GM18517 (cell line): ENCODE results near the gene MFSD11.
A peak's percentile ranks its signal among the peaks of the same experiment; 100 is the strongest.
"Not testable (repeated sequence)": the region's sequence is repeated elsewhere in the genome, so short reads cannot be mapped to it uniquely, and the experiment has no call there.

ENCODE experiments used
- ATAC-seq: cut with Tn5 transposase; IDR thresholded peaks from one replicate; pipeline ENCODE4 v1.9.1; 2021; ENCODE audit warnings: mild to moderate bottlenecking, moderate library complexity; ENCODE audit not compliant: unreplicated experiment

Gene MFSD11

GRCh38 chr17:76737676-76738467 is at the start of gene MFSD11:
MFSD11 (plus strand) TSS chr17:76738119; CDS start chr17:76738353, 234 bp downstream.
- ATAC-seq, result peak; percentile 42

- ATAC-seq, result no peak
Measured at GRCh38 chr17:76688165-76688622, 49.7 kb upstream of the MFSD11 start.

DNA sequence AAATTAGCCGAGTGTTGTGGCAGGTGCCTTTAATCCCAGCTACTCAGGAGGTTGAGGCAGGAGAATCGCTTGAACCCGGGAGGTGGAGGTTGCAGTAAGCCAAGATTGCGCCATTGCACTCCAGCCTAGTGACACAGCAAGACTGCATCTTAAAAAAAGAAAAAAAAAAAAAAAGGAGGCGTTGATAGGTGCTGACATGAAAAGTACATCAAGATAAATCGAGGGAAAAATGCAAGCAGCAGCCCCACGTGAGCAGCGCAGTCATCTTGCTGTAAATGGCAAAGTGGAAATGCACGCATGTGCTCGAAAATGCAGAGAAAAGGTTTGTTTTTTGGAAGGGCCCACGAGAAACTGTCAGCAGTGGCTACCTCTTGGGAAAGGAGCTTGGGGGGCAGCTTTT is 48.1 kb upstream of the MFSD11 start:
- no peak for ATAC-seq

GRCh38 chr17:76690596-76691280 is 47.2 kb upstream of the MFSD11 start:
- no peak for ATAC-seq

DNA sequence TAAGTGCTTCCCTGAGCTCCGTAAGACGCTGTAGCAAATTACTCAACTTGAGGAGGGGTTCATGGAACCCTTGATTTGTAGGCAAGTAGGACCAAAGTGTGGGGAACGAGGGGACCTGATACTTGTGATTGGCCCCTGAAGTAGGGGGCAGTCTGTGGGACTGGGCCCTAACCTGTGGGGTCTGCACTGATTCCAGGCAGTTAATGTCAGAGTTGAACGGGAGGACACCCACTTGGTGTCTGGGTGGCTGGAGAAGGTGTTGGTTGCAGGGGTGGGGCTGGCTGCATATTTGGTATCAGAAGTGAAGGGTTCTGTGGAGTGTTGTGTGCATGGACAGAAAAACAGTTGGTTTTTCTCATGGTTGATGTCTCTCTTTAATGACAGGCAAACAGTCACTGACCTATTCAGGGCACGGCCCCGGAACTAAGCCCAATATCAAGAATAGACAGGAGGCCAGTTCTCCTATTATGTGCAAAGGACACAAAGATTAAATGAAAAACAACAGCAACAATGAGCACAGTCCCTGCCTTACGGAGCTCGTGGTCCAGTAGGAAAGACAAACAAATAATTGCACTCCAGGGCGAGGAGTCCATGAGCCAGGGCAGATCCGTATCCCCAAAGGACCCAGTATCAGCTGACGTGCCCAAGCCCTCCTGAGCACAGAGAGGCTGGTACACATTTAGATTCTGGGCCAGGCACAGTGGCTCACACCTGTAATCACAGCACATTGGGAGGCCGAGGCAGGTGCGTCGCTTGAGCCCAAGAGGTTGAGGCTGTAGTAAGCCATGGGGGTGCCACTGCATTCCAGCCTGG is 46.3 kb upstream of the MFSD11 start:
- ATAC-seq, result no peak

DNA sequence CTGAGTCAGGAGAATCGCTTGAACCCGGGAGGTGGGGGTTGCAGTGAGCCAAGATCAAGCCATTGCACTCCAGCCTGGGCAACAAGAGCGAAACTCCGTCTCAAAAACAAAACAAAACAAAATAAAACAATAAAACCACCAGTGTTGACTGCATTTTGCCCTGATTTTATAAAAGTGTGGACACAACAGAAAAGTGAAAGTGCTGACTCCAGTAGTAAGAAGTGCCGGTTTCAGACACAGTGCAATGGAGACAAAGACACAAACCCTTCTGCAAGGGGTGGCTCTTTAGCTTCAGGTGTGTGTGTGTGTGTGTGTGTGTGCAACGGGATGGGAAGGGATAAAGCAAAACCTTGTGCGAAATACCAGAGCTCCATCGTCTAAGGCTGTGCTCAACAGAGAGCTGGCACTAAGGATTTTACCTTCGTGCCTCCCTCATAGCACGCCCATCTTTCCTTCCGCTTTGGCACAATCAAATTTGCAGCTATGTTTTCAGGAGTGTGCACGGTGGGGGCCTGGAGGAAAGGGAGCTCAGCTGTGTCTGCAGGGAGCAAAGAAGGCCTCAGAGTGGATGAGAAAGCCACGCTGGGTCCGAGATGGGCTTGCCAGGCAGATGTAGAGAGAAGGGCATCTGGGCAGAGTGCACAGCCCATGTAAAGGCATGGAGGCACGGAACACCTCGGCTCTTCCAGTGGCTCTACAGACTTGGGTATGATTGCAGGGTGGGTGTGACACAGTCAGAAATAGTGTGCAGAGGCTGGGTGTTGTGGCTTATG is 42.7 kb upstream of the MFSD11 start:
- ATAC-seq, result no peak

GRCh38 chr17:76696763-76697701 is 40.9 kb upstream of the MFSD11 start:
- ATAC-seq, result no peak

GRCh38 chr17:76697702-76698465 is 40.0 kb upstream of the MFSD11 start:
- no peak for ATAC-seq

- ATAC-seq, result not testable (repeated sequence)
Measured at GRCh38 chr17:76698466-76698977, 39.4 kb upstream of the MFSD11 start.

GRCh38 chr17:76700270-76700616 is 37.7 kb upstream of the MFSD11 start:
- no peak for ATAC-seq

DNA sequence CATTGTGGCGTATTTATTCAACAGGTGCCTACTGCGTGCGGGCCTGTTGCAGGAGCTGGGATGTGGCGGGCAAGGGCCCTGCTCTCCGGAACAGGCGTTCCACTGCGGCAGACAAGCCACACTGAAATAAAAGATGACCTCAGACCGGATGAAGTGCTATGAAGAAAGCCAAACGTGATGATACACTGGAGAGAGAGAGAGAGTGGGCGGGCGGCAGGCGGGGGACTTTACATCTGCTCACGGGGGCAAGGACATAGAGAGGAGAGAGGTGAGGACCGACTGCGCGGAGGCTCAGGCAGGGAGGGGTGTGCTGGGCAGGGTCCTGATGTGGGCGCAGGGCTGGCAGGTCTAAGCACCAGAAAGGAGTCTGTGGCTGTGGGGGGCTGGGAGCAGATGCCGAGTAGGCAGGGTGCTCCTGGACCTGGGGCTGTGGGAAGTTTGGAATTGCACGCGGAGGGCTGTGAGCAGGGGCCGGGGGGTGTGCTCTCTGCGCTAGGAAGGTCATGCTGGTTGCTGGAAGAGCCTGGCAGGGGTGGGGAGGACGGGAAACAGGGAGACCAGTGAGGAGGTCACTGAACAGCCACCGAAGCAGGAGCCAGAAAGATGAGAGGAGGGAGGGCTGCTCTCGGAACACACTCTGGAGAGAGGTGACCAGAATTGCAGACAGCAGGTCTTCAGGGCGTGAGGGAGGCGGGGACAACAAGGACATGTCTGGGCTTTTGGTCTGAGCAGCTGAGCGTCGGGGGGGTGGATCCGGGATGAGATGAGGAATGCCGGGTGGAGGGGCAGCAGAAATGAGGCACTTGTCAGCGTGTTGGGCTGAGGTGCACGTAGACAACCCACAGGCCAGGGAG is 37.1 kb upstream of the MFSD11 start:
- ATAC-seq, result no peak

GRCh38 chr17:76701471-76701967 is 36.4 kb upstream of the MFSD11 start:
- no peak for ATAC-seq

DNA sequence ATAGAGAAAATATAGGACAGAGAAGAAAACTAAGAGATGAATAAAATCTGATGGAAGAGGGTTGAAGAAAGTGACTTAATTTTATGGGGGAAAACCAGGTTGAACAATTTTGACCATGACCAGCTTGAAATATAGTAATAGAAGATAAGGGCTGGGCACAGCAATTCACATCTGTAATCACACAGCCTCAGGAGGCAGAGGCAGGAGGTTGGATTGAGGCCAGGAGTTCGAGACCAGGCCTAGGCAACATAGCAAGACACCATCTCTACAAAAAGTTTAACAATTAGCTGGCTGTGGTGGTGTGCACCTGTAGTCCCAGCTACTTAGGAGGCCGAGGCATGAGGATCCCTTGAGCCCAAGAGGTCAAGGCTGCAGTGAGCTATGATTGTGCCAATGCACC is 35.8 kb upstream of the MFSD11 start:
- ATAC-seq, result no peak

- ATAC-seq, result no peak
Measured at GRCh38 chr17:76702941-76703637, 34.8 kb upstream of the MFSD11 start.

DNA sequence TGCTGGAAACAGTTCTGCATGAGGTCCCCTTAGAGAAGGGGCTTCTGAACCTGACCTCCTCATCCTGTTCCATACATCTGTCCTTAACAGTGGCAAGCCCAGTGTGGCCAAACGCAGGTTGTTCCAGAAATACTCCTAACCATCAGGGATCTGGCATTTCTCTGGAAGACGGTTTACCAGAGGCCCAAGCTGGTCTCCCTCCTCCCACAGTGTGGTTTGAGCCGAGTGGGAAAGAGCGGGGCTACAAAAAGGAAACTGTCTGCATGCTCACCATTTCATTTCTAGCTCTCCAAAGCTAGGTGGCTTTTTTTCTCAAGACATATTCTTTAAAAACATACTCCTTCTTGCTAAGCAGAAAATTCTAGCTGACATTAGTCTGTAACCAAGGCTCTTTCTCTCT is 33.1 kb upstream of the MFSD11 start:
- ATAC-seq, result no peak

GRCh38 chr17:76706817-76707216 is 31.1 kb upstream of the MFSD11 start:
- ATAC-seq, result no peak
